B cell (primary cell): ENCODE measurements around the gene ADAM17. TPM values are rescaled to one million over a fixed set of nuclear protein-coding genes. Genes with fewer than 3 reads are reported as not detected.
A peak's percentile ranks its signal among the peaks of the same experiment; 100 is the strongest.

ENCODE experiments used
- ATAC-seq: fragments of 200-7000 bp; cut with Tn5 transposase; one replicate; pipeline ENCODE4 v1.10.0; 2021; ENCODE audit warnings: low read depth, mild to moderate bottlenecking, moderate number of reproducible peaks, moderate library complexity
- CTCF ChIA-PET: fragments of 350-600 bp; sonication (Branson Sonifier 250); formaldehyde crosslinking; loops from one replicate; lab custom pipeline; 2021; ENCODE audit warnings: antibody characterized with exemption, inconsistent platforms; lab: Charles Lee
- POLR2A ChIA-PET: fragments of 350-600 bp; sonication (Branson Sonifier 250); formaldehyde crosslinking; loops from one replicate; lab custom pipeline; 2021; ENCODE audit warnings: antibody characterized with exemption; lab: Charles Lee
- DNase-seq: peaks from one replicate; pipeline ENCODE4 v3.0.0; 2013
- H2AFZ ChIP-seq: 2 replicates; pipeline ENCODE4 v1.6.1; 2012; ENCODE audit warnings: mild to moderate bottlenecking, low read depth, low read length; ENCODE audit not compliant: insufficient read depth, poor library complexity, severe bottlenecking
- H3K27ac ChIP-seq, 2 donors: 1 replicate in 1 of 2; 2 replicates in 1 of 2; pipeline ENCODE4 v1.5.1; 2012 to 2013; ENCODE audit warnings: low read length in 2 of 2, mild to moderate bottlenecking in 2 of 2, moderate library complexity in 1 of 2
- H3K27me3 ChIP-seq, 4 experiments: fragments of 200-600 bp in 1 of 4; sonication (generic) in 1 of 4; replicated peaks in 1 of 4; 1 replicate in 2 of 4; 2 replicates in 2 of 4; pipeline versions ENCODE4 v1.6.1 to v1.7.0; 2013 to 2016; ENCODE audit warnings: low read length in 3 of 4, mild to moderate bottlenecking in 2 of 4, mixed read lengths in 1 of 4, moderate library complexity in 1 of 4; ENCODE audit not compliant: insufficient read depth in 4 of 4, control insufficient read depth in 3 of 4; ENCODE audit errors: control extremely low read depth in 1 of 4
- H3K36me3 ChIP-seq, 2 experiments: replicated peaks in 1 of 2; 1 replicate in 1 of 2; 2 replicates in 1 of 2; pipeline versions ENCODE4 v1.6.1 to v1.7.1; 2013; ENCODE audit warnings: low read length in 1 of 2; ENCODE audit not compliant: insufficient read depth in 2 of 2, control insufficient read depth in 1 of 2; ENCODE audit errors: control extremely low read depth in 1 of 2, extremely low read depth in 1 of 2
- H3K4me1 ChIP-seq, 2 donors: fragments of 200-600 bp in 1 of 2; sonication (generic) in 1 of 2; 1 replicate in 1 of 2; 2 replicates in 1 of 2; pipeline versions ENCODE4 v1.5.1 to v1.6.1; 2013 to 2017; ENCODE audit warnings: low read length in 2 of 2; ENCODE audit not compliant: control insufficient read depth in 2 of 2, insufficient read depth in 2 of 2
- H3K4me2 ChIP-seq: replicated peaks from 2 replicates; pipeline ENCODE3; 2012; ENCODE audit warnings: mild to moderate bottlenecking, low read depth, low read length; ENCODE audit not compliant: poor library complexity, severe bottlenecking
- H3K4me3 ChIP-seq, 5 experiments: fragments of 200-600 bp in 1 of 5; sonication (generic) in 1 of 5; 1 replicate in 3 of 5; 2 replicates in 2 of 5; pipeline versions ENCODE4 v1.5.1 to v1.7.0; 2011 to 2016; ENCODE audit warnings: low read length in 4 of 5, mild to moderate bottlenecking in 4 of 5, low read depth in 2 of 5, control low read depth in 1 of 5, moderate library complexity in 1 of 5; ENCODE audit not compliant: insufficient read depth in 1 of 5; ENCODE audit errors: control extremely low read depth in 1 of 5, extremely low read depth in 1 of 5
- H3K79me2 ChIP-seq: fragments of 200-600 bp; sonication (generic); one replicate; pipeline ENCODE4 v1.6.0; 2016; ENCODE audit warnings: low read length; ENCODE audit not compliant: control insufficient read depth, insufficient read depth
- H3K9ac ChIP-seq: fragments of 200-600 bp; sonication (generic); 2 replicates; pipeline ENCODE4 v1.6.1; 2017; ENCODE audit warnings: mild to moderate bottlenecking, low read length, moderate library complexity
- H3K9me3 ChIP-seq, 3 donors: one replicate each; pipeline versions ENCODE4 v1.6.1 to v1.7.1; 2013; ENCODE audit warnings: low read length in 2 of 3; ENCODE audit not compliant: control insufficient read depth in 2 of 3, insufficient read depth in 1 of 3; ENCODE audit errors: control extremely low read depth in 1 of 3
- H4K20me1 ChIP-seq: 2 replicates; pipeline ENCODE4 v1.6.0; 2012; ENCODE audit warnings: mild to moderate bottlenecking, low read length; ENCODE audit not compliant: insufficient read depth, control insufficient read depth, poor library complexity, severe bottlenecking
- H3K27ac Mint-ChIP-seq: one replicate; pipeline ENCODE4 v1.8.0; 2021; ENCODE audit warnings: mixed read lengths
- H3K27me3 Mint-ChIP-seq: one replicate; pipeline ENCODE4 v1.8.0; 2021; ENCODE audit warnings: mixed read lengths
- H3K4me1 Mint-ChIP-seq: one replicate; pipeline ENCODE4 v1.8.0; 2021; ENCODE audit warnings: mixed read lengths
- H3K4me3 Mint-ChIP-seq: one replicate; pipeline ENCODE4 v1.8.0; 2021; ENCODE audit warnings: mixed read lengths
- H3K9me3 Mint-ChIP-seq: one replicate; pipeline ENCODE4 v1.8.0; 2022; ENCODE audit warnings: mixed read lengths; ENCODE audit not compliant: insufficient read depth
- CTCF ChIP-seq: fragments of 200-600 bp; IDR thresholded peaks from one replicate; pipeline ENCODE4 v1.8.0; 2022; ENCODE audit warnings: antibody characterized with exemption, mild to moderate bottlenecking
- EZH2 ChIP-seq: IDR thresholded peaks from 2 replicates; pipeline ENCODE4 v1.6.1; 2012; ENCODE audit warnings: borderline replicate concordance, low read depth, mild to moderate bottlenecking, moderate library complexity, low read length; ENCODE audit not compliant: insufficient read depth, poor library complexity, severe bottlenecking
- WGBS: methylation state at CpG from one replicate; pipeline ENCODE4 v1.1.5; 2013; ENCODE audit warnings: missing lambda C conversion rate; ENCODE audit not compliant: insufficient coverage; 5-methylcytosine and 5-hydroxymethylcytosine counted together
- intact Hi-C: fragments of 100-400 bp; cut with micrococcal nuclease; formaldehyde crosslinking; loops from one replicate; pipeline ENCODE4 v1.10.0; 2022
- polyA plus RNA-seq: library from polyadenylated mRNA; depleted of rRNA; stranded (reverse); fragments of >200 nt; gene quantifications from 2 replicates; pipeline ENCODE4 v1.2.3, GENCODE V29; 2012
- total RNA-seq, 2 donors: library from RNA; stranded (reverse); fragments of 120-200 nt in 1 of 2; gene quantifications; 1 replicate in 1 of 2; 2 replicates in 1 of 2; pipeline versions ENCODE4 v1.2.3 to v1.2.4, GENCODE V29; 2013 to 2022

The ADAM17 gene
- total and polyA plus RNA-seq, 2 donors (not counting 1 experiment from before 2014, with no cell fraction given) = 13.9 to 57.8 TPM

DNA sequence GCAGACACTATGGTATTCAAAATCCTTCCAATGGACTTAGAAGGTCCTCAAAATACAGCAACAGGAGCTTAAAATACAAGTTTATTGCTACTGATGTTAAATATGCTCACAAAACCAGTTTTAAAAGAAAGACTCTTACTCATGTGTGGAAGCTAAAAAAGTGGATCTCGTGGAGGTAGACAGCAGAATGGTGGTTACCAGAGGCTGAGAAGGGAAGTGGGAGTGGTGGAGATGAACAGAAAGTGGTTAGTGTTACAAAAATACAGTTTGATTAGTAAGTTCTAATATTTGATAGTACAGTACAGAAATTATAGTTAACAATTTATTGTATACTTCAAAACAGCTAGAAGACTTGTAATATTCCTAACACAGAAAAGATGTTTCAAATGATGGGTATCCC is 12.1 kb downstream of the ADAM17 start:
- ChIA-PET CTCF (no interaction called here), POLR2A (no interaction called here)
- Histone ChIP-seq H3K27me3 (no peaks in the 10 kb centered on the region), H3K4me3 (no peak overlapping the region), H3K9ac (peak overlapping the region; percentile 14), H3K9me3 (peaks cover 0 to 4% (median 0%) of the 10 kb centered on the region in 3 donors), H2AFZ (peak overlapping the region; percentile 24), H3K4me1 (peaks cover 79 to 80% of the 10 kb centered on the region in 2 donors), H3K36me3 (peaks cover 2 to 12% of the 10 kb centered on the region in 2 experiments), H3K27ac (peak overlapping the region; percentile 31 to 75), H3K79me2 (peaks cover 92% of the 10 kb centered on the region), H4K20me1 (no peaks in the 10 kb centered on the region), H3K4me2 (peak overlapping the region; percentile 56)
- Mint-ChIP-seq H3K27ac (peak overlapping the region; percentile 67), H3K9me3 (no peaks in the 10 kb centered on the region), H3K4me1 (peaks cover 76% of the 10 kb centered on the region), H3K27me3 (no peaks in the 10 kb centered on the region), H3K4me3 (peak overlapping the region; percentile 35)
- WGBS = no CpG with 5 or more reads among the region's 1 CpG
- intact Hi-C loops = no loop called here
- ATAC-seq = no peak
- no peak for TF ChIP-seq EZH2
- no peak for TF ChIP-seq CTCF
- peak; percentile 44 for DNase-seq

- no peaks in the 10 kb centered on the region for H3K27me3 ChIP-seq
- peaks cover 80% of the 10 kb centered on the region for H3K79me2 ChIP-seq
- no CpG with 5 or more reads among the region's 5 CpGs for WGBS
- H3K9me3 ChIP-seq = peaks cover 0 to 4% (median 0%) of the 10 kb centered on the region in 3 donors
- DNase-seq (no peak), ATAC-seq (peak; percentile 13)
- H3K4me3 ChIP-seq = peak overlapping the region in 1 of 5 experiments; percentile 26
- peaks cover 2 to 12% of the 10 kb centered on the region in 2 experiments for H3K36me3 ChIP-seq
- Mint-ChIP-seq H3K4me3 (peak overlapping the region; percentile 71), H3K4me1 (peaks cover 76% of the 10 kb centered on the region), H3K9me3 (no peaks in the 10 kb centered on the region), H3K27ac (peak overlapping the region; percentile 74), H3K27me3 (no peaks in the 10 kb centered on the region)
- peak overlapping the region; percentile 37 to 67 for H3K27ac ChIP-seq
- H4K20me1 ChIP-seq = no peaks in the 10 kb centered on the region
- peaks cover 58 to 78% of the 10 kb centered on the region in 2 donors for H3K4me1 ChIP-seq
- POLR2A ChIA-PET = interaction anchor here (2.1 kb wide), 1 partner anchor 16 kb away, joined by 11 read pairs; the partner anchor contains the start of gene ADAM17
- H2AFZ ChIP-seq = no peak overlapping the region
- intact Hi-C loops = loop anchor here (2.0 to 5.0 kb wide), 2 partner anchors 15 to 78 kb away; partner anchors contain the start of gene ADAM17
- CTCF ChIA-PET = interaction anchor here (0.5 to 1.5 kb wide), 3 partner anchors 8 to 121 kb away, joined by 3 to 8 read pairs (median 3); partner anchors contain the start of gene ADAM17
- peak overlapping the region; percentile 19 for H3K9ac ChIP-seq
- H3K4me2 ChIP-seq = peak overlapping the region; percentile 53
- no peak for TF ChIP-seq CTCF
- TF ChIP-seq EZH2 = no peak
Observed at GRCh38 chr2:9539531-9539930, 16.1 kb downstream of the ADAM17 start.
